IPS-11a (cell line): ENCODE data around the gene TMEM131.
A peak's percentile ranks its signal among the peaks of the same experiment; 100 is the strongest.
"Not testable (repeated sequence)": the region's sequence is repeated elsewhere in the genome, so short reads cannot be mapped to it uniquely, and the experiment has no call there.

Experiments
- H3K4me3 ChIP-seq: one replicate; pipeline ENCODE4 v1.5.1; 2013; ENCODE audit warnings: low read depth, low read length, control low read depth

TMEM131 gene, protein sequence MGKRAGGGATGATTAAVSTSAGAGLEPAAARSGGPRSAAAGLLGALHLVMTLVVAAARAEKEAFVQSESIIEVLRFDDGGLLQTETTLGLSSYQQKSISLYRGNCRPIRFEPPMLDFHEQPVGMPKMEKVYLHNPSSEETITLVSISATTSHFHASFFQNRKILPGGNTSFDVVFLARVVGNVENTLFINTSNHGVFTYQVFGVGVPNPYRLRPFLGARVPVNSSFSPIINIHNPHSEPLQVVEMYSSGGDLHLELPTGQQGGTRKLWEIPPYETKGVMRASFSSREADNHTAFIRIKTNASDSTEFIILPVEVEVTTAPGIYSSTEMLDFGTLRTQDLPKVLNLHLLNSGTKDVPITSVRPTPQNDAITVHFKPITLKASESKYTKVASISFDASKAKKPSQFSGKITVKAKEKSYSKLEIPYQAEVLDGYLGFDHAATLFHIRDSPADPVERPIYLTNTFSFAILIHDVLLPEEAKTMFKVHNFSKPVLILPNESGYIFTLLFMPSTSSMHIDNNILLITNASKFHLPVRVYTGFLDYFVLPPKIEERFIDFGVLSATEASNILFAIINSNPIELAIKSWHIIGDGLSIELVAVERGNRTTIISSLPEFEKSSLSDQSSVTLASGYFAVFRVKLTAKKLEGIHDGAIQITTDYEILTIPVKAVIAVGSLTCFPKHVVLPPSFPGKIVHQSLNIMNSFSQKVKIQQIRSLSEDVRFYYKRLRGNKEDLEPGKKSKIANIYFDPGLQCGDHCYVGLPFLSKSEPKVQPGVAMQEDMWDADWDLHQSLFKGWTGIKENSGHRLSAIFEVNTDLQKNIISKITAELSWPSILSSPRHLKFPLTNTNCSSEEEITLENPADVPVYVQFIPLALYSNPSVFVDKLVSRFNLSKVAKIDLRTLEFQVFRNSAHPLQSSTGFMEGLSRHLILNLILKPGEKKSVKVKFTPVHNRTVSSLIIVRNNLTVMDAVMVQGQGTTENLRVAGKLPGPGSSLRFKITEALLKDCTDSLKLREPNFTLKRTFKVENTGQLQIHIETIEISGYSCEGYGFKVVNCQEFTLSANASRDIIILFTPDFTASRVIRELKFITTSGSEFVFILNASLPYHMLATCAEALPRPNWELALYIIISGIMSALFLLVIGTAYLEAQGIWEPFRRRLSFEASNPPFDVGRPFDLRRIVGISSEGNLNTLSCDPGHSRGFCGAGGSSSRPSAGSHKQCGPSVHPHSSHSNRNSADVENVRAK (N-terminal part only)

DNA sequence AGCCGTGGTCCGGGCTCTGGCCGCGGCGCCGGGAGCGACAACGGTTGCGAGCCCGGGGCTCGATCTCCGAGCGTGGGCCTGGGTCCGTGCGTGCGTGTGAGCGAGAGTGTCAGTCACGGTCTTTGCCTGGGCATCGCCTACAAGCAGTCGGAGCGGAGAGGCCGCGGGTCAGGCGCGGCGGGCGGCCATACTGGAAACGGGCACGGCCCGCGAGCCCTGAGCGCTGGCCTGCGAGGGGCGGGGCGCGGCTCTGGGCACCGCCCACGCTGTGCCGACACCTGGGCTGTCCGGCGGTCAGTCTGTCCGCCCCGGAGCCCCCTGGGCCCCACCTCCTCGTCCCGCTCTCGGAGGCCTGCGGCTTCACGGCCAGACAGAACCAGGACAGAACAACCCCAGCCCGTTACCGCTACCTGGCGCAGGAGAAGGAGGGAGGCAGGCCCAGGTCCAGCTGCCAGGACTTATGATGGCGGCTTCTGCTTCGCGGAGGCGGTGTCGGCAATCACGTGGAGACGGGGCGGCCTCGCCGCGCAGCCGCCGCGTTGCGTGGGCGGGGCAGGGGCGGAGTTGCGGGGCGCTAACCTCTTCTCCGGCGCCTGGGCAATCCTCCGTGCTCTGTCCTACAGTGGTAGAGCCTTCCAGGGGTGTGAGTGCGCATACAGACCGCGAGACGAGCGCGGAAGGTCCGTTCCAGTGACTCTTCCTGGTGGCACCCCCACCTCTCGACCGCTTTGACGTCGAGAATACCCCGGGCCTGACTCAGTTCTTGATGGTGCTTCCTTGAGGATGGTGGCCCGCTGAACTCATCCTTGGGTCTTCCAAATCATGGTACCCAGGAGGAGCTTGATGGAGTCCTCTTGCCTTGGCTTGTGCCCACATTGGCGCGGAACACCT is at the start of gene TMEM131:
Gene TMEM131, minus strand, starts transcription at position 215 of the 891 bp plus-strand sequence. CDS start 286 bp downstream, outside the sequence.
- H3K4me3 ChIP-seq = peak within 1 kb of the TSS; percentile 76

- H3K4me3 ChIP-seq = not testable (repeated sequence)
Measured at GRCh38 chr2:98044730-98045129, 49.0 kb upstream of the TMEM131 start.

GRCh38 chr2:98043101-98043500 is 47.4 kb upstream of the TMEM131 start:
- no peak overlapping the region for H3K4me3 ChIP-seq

DNA sequence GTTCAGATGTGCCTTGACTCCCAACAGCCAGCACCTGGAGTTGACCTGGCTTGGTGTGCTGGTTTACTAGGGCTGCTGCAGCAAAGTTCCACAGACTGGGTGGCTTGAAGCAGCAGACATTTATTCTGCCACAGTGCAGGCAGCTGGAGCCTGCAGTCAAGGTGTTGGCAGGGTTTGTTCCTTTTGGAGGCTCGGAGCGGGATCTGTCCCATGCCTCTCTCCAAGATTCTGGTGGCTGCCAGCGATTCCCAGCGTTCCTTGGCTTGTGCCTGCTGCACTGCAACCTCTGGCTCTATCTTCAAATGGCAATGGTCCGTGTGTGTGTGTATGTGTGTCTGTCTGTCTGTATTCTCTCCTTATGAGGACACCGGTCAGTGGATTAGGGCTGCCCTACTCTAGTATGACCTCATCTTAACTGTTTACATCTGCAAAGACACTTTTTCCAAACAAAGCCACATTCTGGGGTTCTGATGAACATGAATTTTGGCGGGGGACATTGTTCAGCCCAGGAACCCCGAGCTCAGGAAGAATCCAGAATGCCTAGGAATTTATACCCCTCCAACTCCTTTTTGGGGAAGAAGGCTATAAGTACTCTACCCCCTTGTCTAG is 44.7 kb upstream of the TMEM131 start:
- H3K4me3 ChIP-seq = no peak overlapping the region

DNA sequence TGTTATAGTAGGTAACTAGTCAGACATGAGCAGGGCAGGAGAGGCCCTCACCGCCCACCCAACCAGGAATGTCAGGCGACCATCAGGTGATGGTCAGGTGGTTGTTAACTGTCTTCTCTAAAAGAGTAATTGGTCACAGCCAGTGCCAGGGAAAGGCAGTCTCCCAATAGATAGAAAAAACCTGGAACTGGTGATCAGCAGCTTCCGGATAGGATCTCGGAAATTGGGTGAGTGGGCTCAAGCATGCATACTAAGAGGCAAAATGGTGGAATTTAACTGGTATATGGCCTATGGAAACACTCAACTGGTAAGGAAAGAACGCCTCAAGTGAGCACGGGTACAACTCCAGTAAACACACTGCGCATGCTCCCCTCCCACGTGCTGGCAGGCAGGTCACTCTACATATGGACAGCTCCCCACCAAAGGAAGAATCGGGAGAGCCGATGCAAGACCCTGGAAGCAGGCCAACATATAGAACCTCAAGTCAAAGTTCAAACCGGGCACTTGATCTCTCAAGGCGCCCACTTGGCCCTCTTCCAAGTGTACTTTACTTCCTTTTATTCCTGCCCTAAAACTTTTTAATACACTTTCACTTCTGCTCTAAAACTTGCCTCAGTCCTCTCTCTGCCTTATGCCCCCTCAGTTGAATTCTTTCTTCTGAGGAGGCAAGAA is 43.5 kb upstream of the TMEM131 start:
- no peak overlapping the region for H3K4me3 ChIP-seq

DNA sequence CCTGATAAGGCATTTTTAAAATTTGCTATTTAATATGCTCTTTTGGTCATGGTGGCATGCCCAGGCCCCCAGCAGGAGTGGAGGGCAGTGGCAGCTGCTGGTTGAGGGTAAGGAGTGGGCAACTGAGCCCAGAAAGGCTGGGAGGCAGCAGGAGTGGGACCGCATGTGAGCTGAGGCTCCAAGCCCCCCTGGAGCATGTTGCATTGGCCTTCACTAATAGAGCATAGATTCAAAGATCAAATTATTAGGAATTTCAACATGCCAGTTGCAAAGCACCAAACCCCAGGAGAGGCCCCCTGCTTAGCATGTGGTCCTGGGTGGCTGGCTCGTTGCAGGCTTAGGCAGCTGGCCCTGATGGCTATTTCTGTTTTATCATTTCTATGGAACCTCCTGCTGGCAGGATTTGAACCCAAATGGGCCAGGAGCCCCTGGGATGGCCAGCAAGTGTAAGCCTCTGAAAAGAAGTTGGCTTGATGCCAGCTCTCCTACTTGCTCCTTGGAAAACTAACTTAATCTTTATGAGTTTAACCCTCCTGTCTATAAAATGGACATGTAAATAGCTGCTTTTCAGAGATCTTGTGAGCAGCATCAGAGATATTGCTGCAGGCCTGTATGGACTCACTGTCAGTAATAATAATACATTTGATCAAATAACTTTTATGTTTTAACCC is 42.1 kb upstream of the TMEM131 start:
- no peak overlapping the region for H3K4me3 ChIP-seq

GRCh38 chr2:98037206-98037605 is 41.5 kb upstream of the TMEM131 start:
- H3K4me3 ChIP-seq = no peak overlapping the region

- H3K4me3 ChIP-seq = no peak overlapping the region
Measured at GRCh38 chr2:98036349-98037000, 40.7 kb upstream of the TMEM131 start.

DNA sequence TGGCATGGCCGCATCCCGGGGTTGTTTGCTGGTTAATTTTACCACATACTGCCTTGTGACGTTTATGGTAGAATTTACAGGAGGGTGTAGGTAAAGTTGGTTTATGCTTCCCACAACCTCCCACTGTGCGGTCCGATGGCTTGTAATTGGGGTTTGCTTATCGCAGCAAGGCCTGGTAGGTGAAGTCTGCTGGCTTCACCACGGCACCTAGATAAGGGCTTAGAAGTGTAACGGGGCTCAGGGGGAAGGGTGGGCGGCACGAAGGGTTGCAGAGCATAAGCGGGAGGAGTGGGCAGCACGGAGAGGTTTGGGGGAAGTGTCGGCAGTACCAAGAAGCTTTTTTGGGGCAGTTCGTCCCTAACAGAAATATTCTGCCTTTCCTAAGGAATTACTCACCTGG is 39.0 kb upstream of the TMEM131 start:
- H3K4me3 ChIP-seq = no peak overlapping the region

DNA sequence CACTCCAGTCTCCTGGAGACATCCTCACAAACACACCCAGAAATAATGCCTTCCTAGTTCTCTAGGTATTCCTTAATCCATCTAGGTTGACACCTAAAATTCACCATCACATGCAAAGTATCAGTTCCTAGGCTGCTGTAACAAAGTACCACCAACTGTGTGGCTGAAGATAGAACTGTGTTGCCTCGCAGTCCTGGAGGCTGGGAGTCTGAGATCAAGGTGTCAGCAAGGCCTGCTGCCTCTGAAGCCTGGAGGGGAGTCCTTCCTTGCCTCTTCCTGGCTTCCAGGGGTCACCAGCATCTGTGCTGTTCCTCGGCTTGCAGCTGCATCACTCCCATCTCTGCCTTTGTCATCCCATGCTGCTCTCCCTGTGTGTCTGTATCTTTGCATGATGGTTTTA is 36.3 kb upstream of the TMEM131 start:
- no peak overlapping the region for H3K4me3 ChIP-seq

DNA sequence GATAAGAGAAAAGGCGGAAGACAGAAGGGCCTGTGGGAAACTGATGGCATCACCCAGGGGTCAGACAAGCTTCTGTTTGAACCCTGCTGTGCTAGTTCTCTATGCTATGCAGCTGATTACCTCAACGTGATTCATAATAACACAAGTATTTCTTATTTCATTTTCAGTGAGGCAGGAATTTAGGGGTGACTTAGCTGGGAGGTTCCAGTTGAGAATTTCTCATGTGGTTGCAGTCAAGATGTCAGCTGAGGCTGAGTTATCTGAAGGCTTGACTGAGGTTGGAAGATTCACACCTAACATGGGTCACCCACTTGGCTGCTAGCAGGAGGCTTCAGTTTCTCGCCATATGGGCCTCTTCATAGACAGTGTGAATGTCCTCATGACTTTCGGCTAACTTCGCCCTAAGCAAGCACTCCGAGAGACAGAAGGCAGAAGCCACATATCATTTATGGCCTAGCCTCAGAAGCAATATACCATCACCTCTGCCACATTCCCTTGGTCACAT is 34.0 kb upstream of the TMEM131 start:
- H3K4me3 ChIP-seq = no peak overlapping the region

- no peak overlapping the region for H3K4me3 ChIP-seq
Measured at GRCh38 chr2:98028931-98029717, 33.4 kb upstream of the TMEM131 start.

GRCh38 chr2:98028101-98028561 is 32.4 kb upstream of the TMEM131 start:
- no peak overlapping the region for H3K4me3 ChIP-seq

DNA sequence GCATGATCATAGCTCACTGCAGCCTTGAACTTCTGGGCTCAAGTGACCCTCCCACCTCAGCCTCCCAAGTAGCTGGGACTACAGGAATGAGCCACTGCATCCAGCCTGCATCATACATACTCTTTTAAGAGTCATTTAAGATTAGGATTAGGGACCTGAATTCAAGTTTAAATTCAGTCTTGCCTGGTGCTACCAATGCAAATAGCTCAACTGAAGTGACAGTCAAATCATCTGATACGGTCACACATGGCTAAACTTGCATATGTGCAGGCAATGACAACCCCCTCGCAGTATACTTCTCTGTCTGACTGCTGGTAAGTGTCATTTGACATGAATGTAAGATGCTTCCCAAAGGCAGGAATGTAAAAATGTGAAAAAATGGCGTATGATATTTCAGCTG is 31.8 kb upstream of the TMEM131 start:
- H3K4me3 ChIP-seq = no peak overlapping the region

DNA sequence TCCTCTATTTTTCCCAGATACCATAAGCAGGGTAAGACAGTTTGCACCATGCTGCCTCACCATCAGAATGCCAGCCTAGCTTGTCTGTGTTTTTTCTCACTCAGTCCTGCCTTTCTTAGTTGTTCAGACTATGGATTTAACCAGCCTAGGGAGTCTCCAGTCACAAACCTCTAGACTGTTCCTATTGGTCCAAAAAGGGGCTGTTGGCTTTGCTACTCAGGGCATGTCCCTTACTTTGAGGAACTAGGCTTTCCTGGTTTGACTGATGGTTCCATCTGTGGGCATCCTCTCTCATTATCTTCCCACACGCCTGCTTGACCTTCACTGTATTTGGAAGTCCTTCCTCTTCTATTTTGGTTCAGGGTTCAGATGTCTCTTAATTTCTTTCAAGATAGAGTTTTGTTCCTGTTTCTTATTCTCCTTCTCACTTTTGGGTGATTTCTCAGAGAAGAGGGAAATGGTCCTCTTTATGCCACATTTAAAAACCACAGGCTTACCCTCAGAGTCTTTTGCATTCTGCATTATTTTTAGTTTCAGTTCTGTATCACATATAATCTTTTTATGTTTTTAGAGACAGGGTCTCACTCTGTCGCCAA is 31.3 kb upstream of the TMEM131 start:
- no peak overlapping the region for H3K4me3 ChIP-seq

DNA sequence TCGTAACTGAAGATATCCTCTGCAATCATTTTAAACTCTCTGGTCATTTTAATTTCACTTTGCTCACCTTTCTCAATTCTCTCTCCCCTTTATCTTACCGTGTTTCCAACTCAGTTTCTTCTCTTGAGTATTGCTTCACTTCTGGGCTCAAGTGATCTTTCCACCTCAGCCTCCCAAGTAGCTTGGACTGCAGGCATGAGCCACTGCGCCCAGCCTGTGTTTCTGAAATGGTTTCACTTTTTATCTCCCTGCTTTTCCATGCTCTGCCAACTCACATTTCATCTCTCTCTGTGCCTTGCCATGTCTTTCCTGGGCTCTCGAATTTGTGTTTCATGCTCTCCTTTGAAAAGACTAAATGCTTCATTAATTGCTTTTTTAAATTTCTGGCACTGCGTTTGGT is 30.5 kb upstream of the TMEM131 start:
- no peak overlapping the region for H3K4me3 ChIP-seq
